Loucy (cell line): ENCODE measurements around the gene GULP1.

ENCODE experiments used
- EZH2phosphoT487 ChIP-seq: fragments of 200-600 bp; IDR thresholded peaks from 2 replicates; pipeline ENCODE4 v1.6.1; 2018; ENCODE audit warnings: antibody characterized with exemption, mild to moderate bottlenecking, moderate library complexity, borderline replicate concordance
- TF ChIP-seq, protein P1 (sequence below): fragments of 200-600 bp; sonication (generic); conservative IDR thresholded peaks from 2 replicates; pipeline ENCODE4 v1.5.1; 2014; ENCODE audit warnings: mild to moderate bottlenecking, antibody characterized with exemption, low read length

DNA sequence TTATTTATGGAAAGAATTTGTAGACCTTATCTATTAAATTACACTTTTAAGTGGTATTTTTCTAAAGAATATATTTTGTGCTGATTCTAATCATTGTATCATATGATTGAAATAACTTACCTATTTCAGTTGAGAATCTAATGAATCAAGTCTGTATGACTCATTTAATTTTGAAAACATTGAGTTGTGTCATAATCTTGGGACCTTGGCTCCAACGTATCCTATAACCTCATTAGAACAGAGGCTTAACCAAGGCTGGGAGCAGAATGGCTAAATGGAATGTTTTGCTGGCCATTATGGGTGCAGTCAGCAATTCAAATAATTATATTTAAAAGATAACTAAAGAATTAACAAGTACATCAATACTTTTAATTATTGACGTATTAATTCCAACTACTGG, 19.6 kb upstream of the GULP1 start:
- TF ChIP-seq, protein P1, sequence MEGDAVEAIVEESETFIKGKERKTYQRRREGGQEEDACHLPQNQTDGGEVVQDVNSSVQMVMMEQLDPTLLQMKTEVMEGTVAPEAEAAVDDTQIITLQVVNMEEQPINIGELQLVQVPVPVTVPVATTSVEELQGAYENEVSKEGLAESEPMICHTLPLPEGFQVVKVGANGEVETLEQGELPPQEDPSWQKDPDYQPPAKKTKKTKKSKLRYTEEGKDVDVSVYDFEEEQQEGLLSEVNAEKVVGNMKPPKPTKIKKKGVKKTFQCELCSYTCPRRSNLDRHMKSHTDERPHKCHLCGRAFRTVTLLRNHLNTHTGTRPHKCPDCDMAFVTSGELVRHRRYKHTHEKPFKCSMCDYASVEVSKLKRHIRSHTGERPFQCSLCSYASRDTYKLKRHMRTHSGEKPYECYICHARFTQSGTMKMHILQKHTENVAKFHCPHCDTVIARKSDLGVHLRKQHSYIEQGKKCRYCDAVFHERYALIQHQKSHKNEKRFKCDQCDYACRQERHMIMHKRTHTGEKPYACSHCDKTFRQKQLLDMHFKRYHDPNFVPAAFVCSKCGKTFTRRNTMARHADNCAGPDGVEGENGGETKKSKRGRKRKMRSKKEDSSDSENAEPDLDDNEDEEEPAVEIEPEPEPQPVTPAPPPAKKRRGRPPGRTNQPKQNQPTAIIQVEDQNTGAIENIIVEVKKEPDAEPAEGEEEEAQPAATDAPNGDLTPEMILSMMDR: no peak
- TF ChIP-seq EZH2phosphoT487: no peak
